HG03159 (cell line): Measurements from ENCODE around the gene RHOC.
A peak's percentile ranks its signal among the peaks of the same experiment; 100 is the strongest.

Source experiments
- ATAC-seq: cut with Tn5 transposase; IDR thresholded peaks from one replicate; pipeline ENCODE4 v1.9.1; 2021; ENCODE audit warnings: mild to moderate bottlenecking, moderate library complexity; ENCODE audit not compliant: unreplicated experiment

The RHOC gene

DNA sequence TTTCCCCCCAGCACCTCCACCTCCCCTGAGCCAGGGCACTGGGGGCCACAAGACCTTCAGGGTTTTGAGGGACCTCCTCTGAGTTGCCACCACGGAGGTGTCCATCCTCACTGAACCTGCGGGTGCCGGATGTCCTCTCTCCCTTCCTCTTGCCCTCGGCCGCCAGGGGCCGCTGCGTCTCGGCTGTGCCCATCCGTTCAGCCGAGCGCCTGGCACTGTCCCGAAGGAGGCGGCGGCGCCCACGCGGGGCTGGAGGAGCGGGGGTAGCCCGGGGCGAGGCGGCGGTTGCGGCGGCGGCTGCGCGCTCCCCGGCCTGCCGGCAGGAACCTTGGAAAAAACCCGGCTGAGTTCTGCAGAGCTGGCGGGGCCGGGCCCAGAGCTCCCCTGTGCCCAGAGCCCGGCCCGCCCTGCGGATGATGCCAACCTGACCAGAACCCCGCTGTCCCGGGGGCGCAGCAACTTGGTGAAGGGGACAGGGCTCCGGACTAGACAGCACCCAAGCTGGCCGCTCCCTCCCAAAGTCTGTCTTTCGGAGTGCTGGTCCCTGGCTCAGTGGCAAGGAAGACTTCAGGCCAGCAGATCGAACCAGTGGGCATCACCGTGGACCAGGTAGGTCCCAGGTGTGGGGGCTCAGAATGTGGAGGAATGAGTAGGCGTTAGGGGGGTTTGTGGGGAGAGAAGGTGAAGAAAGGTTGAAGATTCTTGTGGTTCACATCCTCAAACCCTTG is 11.9 kb upstream of the RHOC start:
- no peak for ATAC-seq

DNA sequence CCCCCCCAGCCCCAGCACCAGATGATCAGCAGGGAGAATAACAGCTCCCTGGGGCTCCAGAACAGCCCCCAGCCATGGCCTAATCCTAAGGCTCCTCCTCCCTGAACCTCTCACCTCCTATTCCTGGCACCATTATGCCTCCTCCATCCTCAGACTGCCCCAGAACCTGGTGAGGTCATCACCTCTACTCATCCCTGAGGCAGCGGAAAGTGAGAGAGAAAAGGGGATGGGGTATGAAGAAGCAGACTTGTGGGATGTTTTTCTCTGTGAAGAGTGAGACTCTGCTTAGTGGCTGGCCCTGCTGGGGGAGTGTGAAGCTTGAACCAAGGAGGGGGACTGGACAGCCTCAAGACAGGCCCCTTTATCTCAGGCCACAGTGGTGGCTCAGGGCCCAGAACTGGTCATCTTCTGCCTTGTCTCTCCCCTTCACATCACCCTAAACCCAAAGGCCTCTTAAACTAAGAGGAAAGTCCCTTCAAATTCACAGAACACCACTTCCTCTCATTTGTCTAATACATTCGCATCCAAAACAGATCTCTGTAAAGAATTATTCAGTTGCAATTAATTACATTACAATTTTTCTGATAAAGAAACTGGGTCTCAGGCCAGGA is 10.4 kb upstream of the RHOC start:
- no peak for ATAC-seq

DNA sequence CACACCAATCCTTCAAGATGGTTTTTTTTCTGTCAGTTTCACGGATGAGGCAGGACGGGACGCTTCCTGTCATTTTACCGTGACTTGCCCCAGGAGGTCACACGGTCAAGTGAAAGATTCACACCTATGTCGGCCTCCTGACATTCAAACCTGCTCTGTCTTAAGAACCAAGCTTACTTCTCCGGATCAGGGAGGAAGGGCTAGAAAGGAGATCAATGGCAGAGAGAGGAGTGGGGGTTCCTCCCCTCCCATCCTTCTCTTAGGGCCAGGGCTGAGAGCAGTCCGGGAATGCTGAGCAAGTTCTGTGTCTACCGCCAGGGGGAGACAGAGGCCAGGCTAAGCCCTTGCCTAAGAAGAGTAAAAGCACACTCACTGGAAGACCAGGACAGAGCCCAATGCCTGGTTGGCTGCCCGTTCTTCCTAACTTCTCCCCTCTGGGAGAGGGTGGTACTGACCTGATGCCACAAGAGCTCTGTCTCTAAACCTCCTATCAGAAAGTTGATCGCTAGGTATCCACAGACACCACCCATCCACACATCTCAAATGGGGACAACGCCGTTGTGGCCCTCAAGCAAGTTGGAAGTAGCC is 9.3 kb upstream of the RHOC start:
- ATAC-seq, result no peak

DNA sequence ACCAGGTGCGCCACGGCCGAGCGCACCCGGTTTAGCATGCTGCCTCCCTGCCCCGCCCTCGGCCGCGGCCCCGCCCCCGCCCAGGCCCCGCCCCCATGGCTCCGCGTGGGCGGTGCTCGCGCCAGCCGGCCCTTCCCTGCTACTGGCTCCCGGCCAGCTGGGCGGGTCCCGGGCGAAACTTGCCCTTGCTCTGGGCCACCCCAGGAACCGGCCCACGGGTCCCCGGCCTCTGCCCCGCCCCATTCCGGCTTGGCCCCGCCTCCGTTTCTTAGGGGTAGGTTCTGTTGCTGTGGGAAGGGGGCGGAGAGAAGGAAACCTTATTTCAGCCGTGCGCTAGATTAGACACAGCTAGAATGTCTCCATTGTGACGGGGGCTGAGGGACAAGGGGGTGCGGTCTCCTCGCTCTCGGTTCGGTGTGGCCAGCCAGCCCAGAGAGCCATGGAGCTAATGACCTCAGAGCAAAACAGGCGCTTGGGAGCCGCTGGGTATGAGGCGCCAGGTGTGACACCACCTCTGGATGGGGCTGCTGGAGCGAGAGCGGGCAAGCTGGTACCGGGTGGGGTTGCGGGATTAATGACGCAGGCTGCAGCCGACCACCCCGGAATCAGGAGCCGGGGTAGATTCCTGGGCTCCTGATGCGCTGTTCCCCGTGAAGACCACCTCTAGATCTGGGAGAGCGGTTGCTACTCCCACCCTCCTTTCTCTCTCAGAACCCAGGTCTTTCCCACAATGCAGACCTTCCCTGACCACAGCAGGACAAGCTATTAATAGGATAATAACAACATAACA is 8.5 kb upstream of the RHOC start, which contains the start of gene PPM1J:
Gene PPM1J, minus strand, starts transcription at position 69 of the 790 bp plus-strand sequence. Its CDS starts 31 bp downstream, at position 38.
- ATAC-seq, result peak; percentile 76

GRCh38 chr1:112714313-112715263 is 7.7 kb upstream of the RHOC start:
- peak; percentile 3 for ATAC-seq

DNA sequence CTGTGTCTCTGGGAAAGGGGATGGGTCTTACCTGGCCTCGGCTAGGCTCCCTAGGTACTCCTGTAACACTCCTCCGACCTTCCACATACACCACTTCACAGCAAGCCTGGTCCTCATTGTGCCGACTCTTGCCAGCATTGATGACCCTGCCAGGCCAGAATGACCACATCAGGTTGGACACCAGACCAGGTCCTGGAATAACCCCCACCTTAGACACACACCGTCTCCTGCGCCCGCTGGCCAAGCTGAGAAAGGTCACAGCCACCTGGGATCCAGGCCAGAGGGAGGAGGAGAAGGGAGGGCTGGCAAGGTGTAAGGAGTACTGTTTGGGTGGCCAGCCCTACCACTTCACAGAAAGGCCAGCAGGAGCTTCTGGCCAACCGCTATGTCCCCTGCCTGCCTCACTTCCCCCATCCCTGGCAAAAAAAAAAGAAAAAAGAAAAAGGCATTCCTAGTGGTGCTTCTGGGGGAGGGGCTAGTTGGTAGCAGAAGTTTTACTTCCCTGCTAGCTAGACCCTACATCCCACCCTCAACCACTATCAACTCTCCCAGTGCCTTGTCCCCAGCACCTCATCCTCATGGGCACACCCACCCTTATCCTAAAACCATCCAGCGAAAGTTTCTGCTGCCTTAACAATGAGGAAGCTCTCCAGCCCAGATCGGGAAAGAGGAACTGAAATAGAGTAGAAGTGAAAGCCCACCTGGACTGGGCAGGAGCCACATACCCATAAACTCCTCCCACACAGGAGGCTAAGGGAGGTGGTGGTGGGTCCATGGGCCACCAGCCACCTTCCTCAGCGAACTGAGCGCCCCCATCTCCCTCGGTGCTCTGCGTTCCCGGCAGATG is 6.8 kb upstream of the RHOC start:
- peak; percentile 29 for ATAC-seq

- no peak for ATAC-seq
Measured at GRCh38 chr1:112712701-112713128, 5.8 kb upstream of the RHOC start.

DNA sequence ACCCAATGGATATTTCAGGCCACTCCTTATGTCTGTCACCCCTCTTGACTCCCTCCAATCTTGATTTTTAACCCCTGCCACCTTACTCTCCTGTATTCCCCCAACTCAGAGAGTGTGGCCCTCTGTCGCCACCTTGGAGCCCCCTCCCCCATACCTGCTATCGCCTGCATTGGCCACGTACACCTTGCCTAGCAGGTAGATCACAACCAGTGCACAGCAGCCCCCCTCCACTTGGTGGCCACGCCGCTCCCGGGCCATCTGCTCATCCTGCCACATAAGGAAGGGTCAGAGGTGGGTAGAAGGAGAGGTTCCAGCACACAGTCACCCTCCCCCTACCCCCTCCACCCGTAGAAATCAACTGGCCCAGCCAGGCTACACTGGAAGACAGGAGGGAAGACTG is 5.3 kb upstream of the RHOC start:
- ATAC-seq, result no peak

GRCh38 chr1:112711670-112712069 is 4.7 kb upstream of the RHOC start:
- ATAC-seq, result no peak

- no peak for ATAC-seq
Measured at GRCh38 chr1:112711041-112711440, 4.1 kb upstream of the RHOC start.

DNA sequence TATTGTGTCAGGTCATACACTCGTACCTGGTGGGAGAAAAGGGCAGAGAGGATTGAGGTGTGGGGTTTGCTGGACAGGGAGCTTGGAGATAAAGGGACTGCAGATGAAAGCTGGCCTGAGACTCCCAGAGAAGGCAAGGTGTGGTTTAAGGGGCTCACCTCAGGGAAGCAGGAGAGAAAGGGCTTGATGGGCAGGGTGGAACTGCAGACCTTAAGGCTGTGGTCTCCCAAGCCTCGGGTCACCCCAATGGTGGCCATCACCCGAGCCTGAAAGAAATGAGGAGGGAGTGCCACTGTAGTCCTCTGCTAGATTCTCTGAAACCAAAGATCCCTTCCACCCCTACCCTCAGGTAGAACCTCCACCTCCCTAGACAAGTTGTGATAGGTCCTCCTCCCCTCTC is 3.7 kb upstream of the RHOC start:
- ATAC-seq, result no peak

GRCh38 chr1:112710159-112710558 is 3.2 kb upstream of the RHOC start:
- ATAC-seq, result no peak

- no peak for ATAC-seq
Measured at GRCh38 chr1:112708489-112708888, 1.6 kb upstream of the RHOC start.

DNA sequence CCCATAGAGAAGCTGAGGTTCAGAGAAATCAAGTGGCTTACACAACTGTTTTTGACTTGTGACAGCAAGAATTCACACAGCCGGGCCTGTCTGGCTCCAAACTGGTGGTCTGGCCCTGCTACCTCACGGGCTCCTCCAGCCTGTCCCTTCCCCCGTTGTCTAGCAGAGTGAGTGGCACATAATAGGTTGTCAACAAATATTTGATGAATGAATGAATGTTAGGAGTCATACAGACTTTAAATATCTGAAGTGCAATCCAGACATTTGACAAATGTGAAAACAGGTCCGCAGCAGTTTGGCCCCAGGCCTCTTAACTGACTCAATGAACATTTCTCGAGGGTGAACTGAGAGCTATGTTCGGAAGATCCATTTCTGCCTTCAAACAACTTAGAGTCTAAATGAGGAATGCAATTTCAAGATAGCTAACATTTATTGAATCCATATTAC is 1.1 kb upstream of the RHOC start:
- ATAC-seq, result no peak

DNA sequence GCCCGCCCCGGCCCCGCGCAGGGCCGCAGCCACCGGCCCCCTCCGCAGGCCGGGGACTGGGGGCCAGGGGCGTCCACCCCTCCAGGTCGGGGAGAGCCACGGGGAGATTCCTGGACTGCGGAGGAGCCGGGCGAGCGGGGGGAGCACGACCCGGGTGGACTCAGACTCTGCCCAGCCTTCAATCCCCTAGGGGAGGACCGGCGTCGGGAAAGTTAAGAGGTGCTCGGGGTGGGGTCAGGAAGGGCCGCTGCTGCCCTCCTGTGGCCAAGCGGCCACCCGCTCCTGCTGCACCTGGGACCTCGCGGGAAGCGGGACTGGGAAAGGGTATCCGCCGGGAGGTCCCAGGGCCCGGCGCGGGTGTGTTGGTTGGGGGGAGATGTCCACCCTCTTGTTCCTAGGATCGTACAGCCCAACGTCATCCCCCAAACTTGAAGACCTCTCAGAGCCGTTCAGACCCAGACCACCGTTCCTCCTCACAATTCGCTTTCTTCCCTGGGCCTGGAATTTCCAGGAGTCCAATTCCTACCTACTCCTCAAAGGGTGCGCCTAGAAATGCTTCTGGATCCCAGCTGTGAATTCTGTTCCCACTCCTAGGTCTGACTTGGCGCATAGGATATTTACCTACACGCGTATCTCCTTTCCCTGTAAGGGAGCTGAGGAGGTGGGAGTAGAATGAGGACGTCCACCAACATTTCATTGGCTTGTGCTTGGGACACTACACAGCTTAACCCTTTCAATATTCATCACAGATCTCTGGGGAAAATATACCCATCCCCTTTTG is 484 bp upstream of the RHOC start:
- peak; percentile 46 for ATAC-seq

DNA sequence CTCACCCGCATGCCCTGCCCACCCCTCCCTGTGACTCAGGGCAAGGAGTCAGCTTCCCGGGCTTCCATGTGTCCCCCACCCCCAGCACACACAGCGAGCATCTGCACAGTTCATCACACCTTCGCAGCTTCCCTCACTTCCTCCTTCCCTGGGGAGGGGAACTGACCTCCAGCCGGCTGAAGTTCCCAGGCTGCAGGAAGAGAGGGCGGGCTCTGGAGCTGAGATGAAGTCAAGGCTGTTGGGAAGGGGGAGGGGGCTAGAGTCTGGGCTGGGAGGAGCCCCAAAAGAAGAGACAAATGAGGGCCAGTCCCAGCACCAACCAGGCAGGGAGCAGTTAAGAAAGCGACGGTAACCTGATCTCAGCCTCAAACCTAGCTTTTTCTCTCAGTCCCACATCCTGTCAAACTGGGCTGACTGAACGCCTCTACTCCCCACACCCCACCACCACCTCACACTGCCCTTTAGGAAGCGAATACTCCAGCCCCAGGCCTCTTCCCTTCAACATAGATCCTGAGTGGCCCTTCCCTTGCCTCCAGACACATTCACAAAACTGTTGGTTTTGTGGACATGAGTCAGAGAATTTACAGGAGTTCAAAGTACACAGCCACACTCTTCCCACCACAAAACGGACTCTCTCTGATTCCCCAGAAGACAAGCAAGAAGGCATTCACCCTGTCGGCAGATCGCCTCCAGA is 1.8 kb downstream of the RHOC start:
- ATAC-seq, result peak; percentile 58

- peak; percentile 1 for ATAC-seq
Measured at GRCh38 chr1:112704391-112704933, 2.5 kb downstream of the RHOC start.

DNA sequence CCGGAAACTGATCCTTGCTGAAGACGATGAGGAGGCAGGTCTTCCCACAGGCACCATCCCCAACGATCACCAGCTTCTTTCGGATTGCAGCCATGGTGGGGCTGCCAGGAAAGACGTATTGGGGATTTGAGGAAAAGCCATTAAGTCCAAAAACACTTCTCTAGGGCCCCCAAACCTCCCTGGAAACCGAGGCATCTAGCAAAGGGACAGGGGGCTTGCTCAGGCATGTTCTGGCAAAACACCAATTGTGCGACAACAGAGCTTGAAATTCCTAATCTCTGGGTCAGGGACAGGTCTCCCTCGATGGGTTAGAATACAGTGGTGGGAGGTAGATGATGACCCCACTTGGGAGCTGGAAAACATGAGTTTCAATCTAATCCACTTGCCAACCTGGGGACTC is 3.2 kb downstream of the RHOC start:
- ATAC-seq, result no peak
